LNCAP (cell line): Measurements from ENCODE around the gene SLC35B4.

ENCODE experiments used
- CTCF ChIP-seq: fragments of 450-650 bp; IDR thresholded peaks from 2 replicates; pipeline ENCODE4 v1.5.1; 2017; ENCODE audit warnings: mild to moderate bottlenecking

SLC35B4 gene

GRCh38 chr7:134357486-134357885 lies 40.8 kb upstream of the SLC35B4 start:
- no peak for TF ChIP-seq CTCF

GRCh38 chr7:134356421-134356936 lies 39.7 kb upstream of the SLC35B4 start:
- TF ChIP-seq CTCF = no peak

DNA sequence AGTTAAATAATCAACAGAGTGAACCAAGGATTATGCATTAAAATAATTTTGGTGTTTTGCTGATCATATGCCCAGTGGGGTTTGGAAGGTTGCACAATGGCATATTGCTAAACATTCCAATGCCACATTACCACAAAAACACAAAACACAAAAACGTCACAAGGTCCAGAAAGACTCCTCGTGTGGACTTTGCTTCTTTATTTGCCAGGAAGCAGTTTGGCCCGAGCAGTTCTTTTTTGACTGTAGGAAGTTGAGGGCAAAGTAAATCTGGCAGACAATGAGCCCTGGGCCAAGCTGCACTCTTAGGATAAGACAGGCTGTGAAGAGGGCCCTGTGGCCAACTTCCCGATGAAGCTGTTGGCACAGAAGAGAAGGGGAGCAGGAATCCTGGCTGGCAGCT lies 39.2 kb upstream of the SLC35B4 start:
- TF ChIP-seq CTCF = no peak

DNA sequence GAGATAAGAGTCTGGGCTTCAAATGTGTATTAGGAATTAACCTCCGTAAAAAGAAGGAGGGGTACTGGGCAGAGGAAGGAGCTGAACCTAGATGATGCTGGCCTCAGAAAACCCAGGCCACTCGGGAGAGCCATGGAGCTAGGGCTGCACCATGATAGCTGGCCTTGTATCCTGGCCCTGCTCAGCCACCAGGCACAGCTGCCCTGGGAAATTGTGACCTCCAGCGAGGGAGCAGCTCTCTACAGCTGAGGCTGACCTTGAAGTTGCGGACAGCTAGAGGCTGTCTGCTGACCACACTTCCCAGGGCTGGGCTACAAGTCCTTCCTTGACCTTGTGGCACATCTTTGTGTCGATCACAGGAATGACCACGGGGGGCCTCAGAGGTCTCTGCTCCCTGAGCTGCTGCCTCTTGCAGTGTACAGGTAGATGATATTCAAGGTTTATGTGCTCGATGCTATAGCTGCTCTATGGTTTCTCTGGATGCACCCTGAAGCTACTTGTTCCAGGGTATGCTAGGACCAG lies 38.3 kb upstream of the SLC35B4 start:
- TF ChIP-seq CTCF = no peak

- TF ChIP-seq CTCF = no peak
Measured at GRCh38 chr7:134353411-134353810, 36.7 kb upstream of the SLC35B4 start.

DNA sequence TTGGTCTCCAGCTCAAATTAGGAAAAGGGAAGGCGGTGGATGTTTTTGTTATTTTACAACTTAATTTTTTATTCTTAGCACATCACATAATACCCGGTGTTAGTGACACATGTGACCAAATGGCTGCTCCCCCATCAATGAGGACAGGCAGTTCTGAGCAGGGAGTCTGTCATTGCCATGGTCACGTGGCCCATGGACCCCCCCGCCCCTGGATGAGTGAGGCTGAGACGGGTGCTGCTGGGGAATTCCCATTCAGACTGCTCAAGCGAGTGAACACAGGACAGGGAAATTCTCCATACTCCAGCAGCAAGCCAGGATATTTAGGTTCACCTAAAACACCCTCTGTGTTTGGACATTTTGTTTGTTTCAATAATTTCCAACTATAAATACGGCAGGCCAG lies 34.7 kb upstream of the SLC35B4 start:
- no peak for TF ChIP-seq CTCF

DNA sequence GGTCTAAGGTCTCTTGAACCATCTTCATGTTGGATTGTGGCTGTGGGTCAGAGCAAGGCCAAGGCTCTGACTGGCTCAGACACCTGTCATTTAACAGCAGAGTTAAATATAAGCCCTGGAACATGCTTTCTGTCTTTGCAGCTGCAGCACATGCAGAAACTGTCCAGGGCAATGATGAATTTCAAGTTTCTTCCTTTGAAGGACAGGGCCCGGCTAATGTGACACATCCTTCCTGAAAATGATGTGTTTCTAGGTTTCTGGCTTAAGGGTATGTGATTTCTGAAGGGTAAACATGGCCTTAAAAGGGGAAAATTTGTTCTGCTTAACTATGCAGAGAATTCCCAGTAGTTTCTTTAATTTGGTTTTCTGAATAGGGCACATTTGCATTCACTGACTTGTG lies 34.0 kb upstream of the SLC35B4 start:
- no peak for TF ChIP-seq CTCF

DNA sequence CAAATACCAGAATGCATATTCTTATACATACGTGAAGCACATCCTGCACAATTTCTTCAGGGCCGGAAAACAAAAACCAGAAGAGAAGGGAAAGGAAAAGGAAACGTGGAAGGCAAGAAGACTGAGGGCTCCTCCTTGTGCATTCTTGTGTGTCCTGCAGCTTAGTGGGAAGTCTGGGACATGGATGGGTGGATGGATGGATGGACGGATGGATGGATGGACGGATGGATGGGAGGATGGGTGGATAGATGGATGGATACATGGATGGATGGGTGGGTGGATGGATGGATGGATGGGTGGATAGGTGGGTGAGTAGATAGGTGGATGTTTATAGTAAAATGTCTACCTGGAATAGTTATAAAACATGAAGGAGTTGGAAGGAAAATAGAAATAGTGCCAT lies 30.8 kb upstream of the SLC35B4 start:
- TF ChIP-seq CTCF = no peak
